HCT116 (cell line): ENCODE results near the gene CCDC195. TPM values are rescaled to one million over a fixed set of nuclear protein-coding genes. Genes with fewer than 3 reads are reported as not detected.

Source experiments
- ATAC-seq: fragments of 200-7000 bp; cut with Tn5 transposase; 2 replicates; pipeline ENCODE4 v1.9.1; 2020; ENCODE audit warnings: mild to moderate bottlenecking, moderate library complexity
- BruUV-seq: library from RNA; stranded (reverse); fragments of 400-500 nt; replicated peaks from 2 replicates; lab custom pipeline; 2021; lab: Mats Ljungman, UMichigan
- CTCF ChIA-PET: fragments of 300-600 bp; sonication (Branson Sonifier 250); formaldehyde crosslinking; loops from one replicate; lab custom pipeline; 2021; ENCODE audit warnings: antibody characterized with exemption; lab: Charles Lee
- POLR2A ChIA-PET: fragments of 300-600, 350-600 bp; sonication (Branson Sonifier 250); formaldehyde crosslinking; loops from one replicate; lab custom pipeline; 2021; ENCODE audit warnings: antibody characterized with exemption; lab: Charles Lee
- RAD21 ChIA-PET, 2 experiments: fragments of 300-600 bp; sonication (Branson Sonifier 250); formaldehyde crosslinking; loops; one replicate each; lab custom pipeline; 2023; ENCODE audit warnings: low total read pairs in 2 of 2; ENCODE audit not compliant: uncharacterized antibody in 2 of 2, unreplicated experiment in 2 of 2, low non-redundant PET in 1 of 2; lab: Charles Lee
- DNase-seq: peaks from one replicate; pipeline ENCODE4 v3.0.0-alpha.2; 2010; ENCODE audit warnings: low read depth, low spot score
- H2AFZ ChIP-seq: fragments of 200-600 bp; shearing (Covaris generic), sonication (generic); 2 replicates; pipeline ENCODE4 v1.6.1; 2017; ENCODE audit warnings: low read depth, mixed run types, mixed read lengths, antibody characterized with exemption, low read length; ENCODE audit not compliant: poor library complexity, severe bottlenecking
- H3K27ac ChIP-seq: 2 replicates; pipeline ENCODE4 v1.5.1; 2012; ENCODE audit warnings: low read depth, low read length
- H3K27me3 ChIP-seq: fragments of 200-600 bp; sonication (generic); 2 replicates; pipeline ENCODE4 v1.6.1; 2016; ENCODE audit warnings: mixed run types, low read length, mixed read lengths; ENCODE audit not compliant: insufficient read depth
- H3K36me3 ChIP-seq, 2 experiments: fragments of 200-500 bp in 1 of 2; fragments of 200-600 bp in 1 of 2; sonication (Bioruptor generic) in 1 of 2; sonication (generic) in 1 of 2; 2 replicates each; pipeline versions ENCODE4 v1.5.1 to v1.6.1; 2014 to 2016; ENCODE audit warnings: low read length in 2 of 2, inconsistent platforms in 1 of 2, mixed read lengths in 1 of 2, mixed run types in 1 of 2; ENCODE audit not compliant: insufficient read depth in 2 of 2, control insufficient read depth in 1 of 2
- H3K4me1 ChIP-seq, 2 experiments: fragments of 200-600 bp in 1 of 2; sonication (generic) in 1 of 2; 2 replicates each; pipeline versions ENCODE4 v1.5.1 to v1.6.1; 2012 to 2017; ENCODE audit warnings: low read length in 2 of 2, inconsistent platforms in 1 of 2, mild to moderate bottlenecking in 1 of 2, mixed read lengths in 1 of 2, mixed run types in 1 of 2, moderate library complexity in 1 of 2; ENCODE audit not compliant: insufficient read depth in 2 of 2, control insufficient read depth in 1 of 2
- H3K4me2 ChIP-seq: fragments of 200-600 bp; sonication (generic); 2 replicates; pipeline ENCODE4 v1.6.1; 2017; ENCODE audit warnings: mixed run types, low read length, mixed read lengths
- H3K4me3 ChIP-seq, 2 experiments: fragments of 200-600 bp in 1 of 2; sonication (generic) in 1 of 2; replicated peaks in 1 of 2; 2 replicates each; pipeline ENCODE4 v1.5.1; 2011 to 2016; ENCODE audit warnings: low read length in 2 of 2, control low read depth in 1 of 2, low read depth in 1 of 2, mild to moderate bottlenecking in 1 of 2, mixed read lengths in 1 of 2, mixed run types in 1 of 2
- H3K79me2 ChIP-seq: fragments of 200-600 bp; sonication (generic); 2 replicates; pipeline ENCODE4 v1.6.1; 2017; ENCODE audit warnings: mild to moderate bottlenecking, mixed run types, low read length, moderate library complexity, mixed read lengths; ENCODE audit not compliant: insufficient read depth
- H3K9ac ChIP-seq: fragments of 200-600 bp; sonication (generic); 2 replicates; pipeline ENCODE4 v1.6.1; 2016; ENCODE audit warnings: low read length, mixed read lengths
- H3K9me2 ChIP-seq: fragments of 200-600 bp; sonication (generic), shearing (Covaris generic); 2 replicates; pipeline ENCODE4 v1.6.1; 2017; ENCODE audit warnings: mixed run types, mild to moderate bottlenecking, moderate library complexity; ENCODE audit not compliant: insufficient read depth
- H3K9me3 ChIP-seq, 2 experiments: fragments of 200-500 bp in 1 of 2; fragments of 200-600 bp in 1 of 2; sonication (Bioruptor generic) in 1 of 2; sonication (generic) in 1 of 2; 2 replicates each; pipeline ENCODE4 v1.6.1; 2014 to 2017; ENCODE audit warnings: low read length in 2 of 2, mixed read lengths in 2 of 2, inconsistent platforms in 1 of 2, low read depth in 1 of 2, mild to moderate bottlenecking in 1 of 2, mixed run types in 1 of 2, moderate library complexity in 1 of 2; ENCODE audit not compliant: control insufficient read depth in 1 of 2, insufficient read depth in 1 of 2
- H4K20me1 ChIP-seq: fragments of 200-600 bp; sonication (generic), shearing (Covaris generic); 2 replicates; pipeline ENCODE4 v1.6.1; 2017; ENCODE audit warnings: mixed run types, mild to moderate bottlenecking, moderate library complexity; ENCODE audit not compliant: insufficient read depth
- CBX3 ChIP-seq: IDR thresholded peaks from 2 replicates; pipeline ENCODE4 v1.6.1; 2012; ENCODE audit warnings: low read depth
- ELF1 ChIP-seq: IDR thresholded peaks from 2 replicates; pipeline ENCODE4 v1.6.1; 2012; ENCODE audit warnings: low read depth, borderline replicate concordance
- FOSL1 ChIP-seq: IDR thresholded peaks from 2 replicates; pipeline ENCODE4 v1.6.1; 2012; ENCODE audit warnings: low read depth
- JUND ChIP-seq: IDR thresholded peaks from 2 replicates; pipeline ENCODE4 v1.6.1; 2012
- POLR2A ChIP-seq: IDR thresholded peaks from 2 replicates; pipeline ENCODE4 v1.7.0; 2011; ENCODE audit warnings: borderline replicate concordance; ENCODE audit not compliant: insufficient read depth, insufficient read length; ENCODE audit errors: extremely low read depth
- POLR2AphosphoS5 ChIP-seq: IDR thresholded peaks from 2 replicates; pipeline ENCODE4 v1.6.1; 2011; ENCODE audit warnings: mild to moderate bottlenecking, low read depth, low read length, moderate library complexity
- RAD21 ChIP-seq: IDR thresholded peaks from 2 replicates; pipeline ENCODE4 v1.6.1; 2012; ENCODE audit warnings: low read depth, mild to moderate bottlenecking
- SIN3A ChIP-seq: IDR thresholded peaks from 2 replicates; pipeline ENCODE4 v1.6.1; 2012; ENCODE audit warnings: low read depth
- SRF ChIP-seq: IDR thresholded peaks from 2 replicates; pipeline ENCODE4 v1.6.1; 2012; ENCODE audit warnings: low read depth
- TCF7L2 ChIP-seq: IDR thresholded peaks from 2 replicates; pipeline ENCODE4 v1.7.0; 2011; ENCODE audit warnings: borderline replicate concordance, inconsistent platforms; ENCODE audit not compliant: insufficient read depth, insufficient read length; ENCODE audit errors: extremely low read depth
- YY1 ChIP-seq: IDR thresholded peaks from 2 replicates; pipeline ENCODE4 v1.6.1; 2011; ENCODE audit warnings: low read length, low read depth, moderate library complexity, mild to moderate bottlenecking; ENCODE audit not compliant: insufficient replicate concordance; ENCODE audit errors: extremely low read depth
- ZFX ChIP-seq: fragments of 450-650 bp; IDR thresholded peaks from 2 replicates; pipeline ENCODE4 v1.6.1; 2017
- ZNF274 ChIP-seq: fragments of 200-500 bp; sonication (Bioruptor generic); IDR thresholded peaks from 2 replicates; pipeline ENCODE4 v1.6.1; 2014; ENCODE audit warnings: mild to moderate bottlenecking, low read depth, low read length, inconsistent platforms
- intact Hi-C: fragments of 100-400 bp; cut with micrococcal nuclease; formaldehyde crosslinking; loops from 2 replicates; pipeline ENCODE4 v1.10.0; 2022
- total RNA-seq: library from RNA; stranded (reverse); gene quantifications from one replicate; pipeline ENCODE4 v1.2.1, GENCODE V29; 2021; ENCODE audit not compliant: unreplicated experiment
- TF ChIP-seq, protein P1 (sequence below), 3 experiments: fragments of 200-600 bp in 1 of 3; sonication (generic) in 1 of 3; IDR thresholded peaks in 2 of 3; conservative IDR thresholded peaks in 1 of 3; 2 replicates each; pipeline ENCODE4 v1.5.1; 2012 to 2017; ENCODE audit warnings: low read depth in 2 of 3, low read length in 2 of 3, antibody characterized with exemption in 1 of 3, borderline replicate concordance in 1 of 3, control low read depth in 1 of 3, mild to moderate bottlenecking in 1 of 3, mixed read lengths in 1 of 3, mixed run types in 1 of 3, moderate library complexity in 1 of 3; ENCODE audit not compliant: insufficient read depth in 1 of 3
- TF ChIP-seq, protein P2 (sequence below): IDR thresholded peaks from 2 replicates; pipeline ENCODE4 v1.6.1; 2012; ENCODE audit warnings: low read depth
- TF ChIP-seq, protein P3 (sequence below): IDR thresholded peaks from 2 replicates; pipeline ENCODE4 v1.6.1; 2012

CCDC195 gene
- total RNA-seq, 1 experiment from 2014 or later, result not detected

- no peak for TF ChIP-seq TCF7L2
- TF ChIP-seq, protein P1, sequence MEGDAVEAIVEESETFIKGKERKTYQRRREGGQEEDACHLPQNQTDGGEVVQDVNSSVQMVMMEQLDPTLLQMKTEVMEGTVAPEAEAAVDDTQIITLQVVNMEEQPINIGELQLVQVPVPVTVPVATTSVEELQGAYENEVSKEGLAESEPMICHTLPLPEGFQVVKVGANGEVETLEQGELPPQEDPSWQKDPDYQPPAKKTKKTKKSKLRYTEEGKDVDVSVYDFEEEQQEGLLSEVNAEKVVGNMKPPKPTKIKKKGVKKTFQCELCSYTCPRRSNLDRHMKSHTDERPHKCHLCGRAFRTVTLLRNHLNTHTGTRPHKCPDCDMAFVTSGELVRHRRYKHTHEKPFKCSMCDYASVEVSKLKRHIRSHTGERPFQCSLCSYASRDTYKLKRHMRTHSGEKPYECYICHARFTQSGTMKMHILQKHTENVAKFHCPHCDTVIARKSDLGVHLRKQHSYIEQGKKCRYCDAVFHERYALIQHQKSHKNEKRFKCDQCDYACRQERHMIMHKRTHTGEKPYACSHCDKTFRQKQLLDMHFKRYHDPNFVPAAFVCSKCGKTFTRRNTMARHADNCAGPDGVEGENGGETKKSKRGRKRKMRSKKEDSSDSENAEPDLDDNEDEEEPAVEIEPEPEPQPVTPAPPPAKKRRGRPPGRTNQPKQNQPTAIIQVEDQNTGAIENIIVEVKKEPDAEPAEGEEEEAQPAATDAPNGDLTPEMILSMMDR (IDR thresholded peaks at IDR 0.05 in 2 of 3, conservative IDR thresholded peaks at IDR 0.05 in 1 of 3; ENCODE audit: borderline replicate concordance in 1 of 3, insufficient read depth in 1 of 3, low read depth in 2 of 3, low read length in 2 of 3), result no peak
Measured at GRCh38 chr2:224669449-224669848, 46.7 kb downstream of the CCDC195 start (continued).

GRCh38 chr2:224668123-224668909 lies 47.8 kb downstream of the CCDC195 start:
- H3K27ac ChIP-seq, result no peak overlapping the region
- no peak overlapping the region for H3K4me3 ChIP-seq
- H3K4me2 ChIP-seq, result no peak overlapping the region
- no peak for ATAC-seq
- no peaks in the 10 kb centered on the region for H3K4me1 ChIP-seq
- H3K27me3 ChIP-seq, result no peaks in the 10 kb centered on the region
- RAD21 ChIA-PET, result no interaction called here
- no peak for TF ChIP-seq POLR2AphosphoS5
- no peak for TF ChIP-seq TCF7L2
- no peak for TF ChIP-seq ZFX
- TF ChIP-seq RAD21, result no peak
- TF ChIP-seq ELF1, result no peak
- TF ChIP-seq CBX3, result no peak
- TF ChIP-seq SRF, result no peak
- TF ChIP-seq, protein P2, sequence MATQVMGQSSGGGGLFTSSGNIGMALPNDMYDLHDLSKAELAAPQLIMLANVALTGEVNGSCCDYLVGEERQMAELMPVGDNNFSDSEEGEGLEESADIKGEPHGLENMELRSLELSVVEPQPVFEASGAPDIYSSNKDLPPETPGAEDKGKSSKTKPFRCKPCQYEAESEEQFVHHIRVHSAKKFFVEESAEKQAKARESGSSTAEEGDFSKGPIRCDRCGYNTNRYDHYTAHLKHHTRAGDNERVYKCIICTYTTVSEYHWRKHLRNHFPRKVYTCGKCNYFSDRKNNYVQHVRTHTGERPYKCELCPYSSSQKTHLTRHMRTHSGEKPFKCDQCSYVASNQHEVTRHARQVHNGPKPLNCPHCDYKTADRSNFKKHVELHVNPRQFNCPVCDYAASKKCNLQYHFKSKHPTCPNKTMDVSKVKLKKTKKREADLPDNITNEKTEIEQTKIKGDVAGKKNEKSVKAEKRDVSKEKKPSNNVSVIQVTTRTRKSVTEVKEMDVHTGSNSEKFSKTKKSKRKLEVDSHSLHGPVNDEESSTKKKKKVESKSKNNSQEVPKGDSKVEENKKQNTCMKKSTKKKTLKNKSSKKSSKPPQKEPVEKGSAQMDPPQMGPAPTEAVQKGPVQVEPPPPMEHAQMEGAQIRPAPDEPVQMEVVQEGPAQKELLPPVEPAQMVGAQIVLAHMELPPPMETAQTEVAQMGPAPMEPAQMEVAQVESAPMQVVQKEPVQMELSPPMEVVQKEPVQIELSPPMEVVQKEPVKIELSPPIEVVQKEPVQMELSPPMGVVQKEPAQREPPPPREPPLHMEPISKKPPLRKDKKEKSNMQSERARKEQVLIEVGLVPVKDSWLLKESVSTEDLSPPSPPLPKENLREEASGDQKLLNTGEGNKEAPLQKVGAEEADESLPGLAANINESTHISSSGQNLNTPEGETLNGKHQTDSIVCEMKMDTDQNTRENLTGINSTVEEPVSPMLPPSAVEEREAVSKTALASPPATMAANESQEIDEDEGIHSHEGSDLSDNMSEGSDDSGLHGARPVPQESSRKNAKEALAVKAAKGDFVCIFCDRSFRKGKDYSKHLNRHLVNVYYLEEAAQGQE, result no peak
- no peak for TF ChIP-seq POLR2A
- TF ChIP-seq ZNF274, result no peak
- no peak for TF ChIP-seq FOSL1
- TF ChIP-seq, protein P3, sequence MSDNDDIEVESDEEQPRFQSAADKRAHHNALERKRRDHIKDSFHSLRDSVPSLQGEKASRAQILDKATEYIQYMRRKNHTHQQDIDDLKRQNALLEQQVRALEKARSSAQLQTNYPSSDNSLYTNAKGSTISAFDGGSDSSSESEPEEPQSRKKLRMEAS, result no peak
- TF ChIP-seq YY1, result no peak
- no peak for TF ChIP-seq SIN3A
- no peak for TF ChIP-seq JUND
- BruUV-seq, result no TSS peak
- no peaks in the 10 kb centered on the region for H3K36me3 ChIP-seq
- POLR2A ChIA-PET, result no interaction called here
- CTCF ChIA-PET, result no interaction called here
- DNase-seq, result no peak
- peaks cover 0 to 5% of the 10 kb centered on the region in 2 experiments; a peak in 1 of 4 replicates for H3K9me3 ChIP-seq
- no peaks in the 10 kb centered on the region for H3K9me2 ChIP-seq
- H2AFZ ChIP-seq, result no peak overlapping the region
- no peaks in the 10 kb centered on the region for H3K79me2 ChIP-seq
- intact Hi-C loops, result no loop called here
- no peak overlapping the region for H3K9ac ChIP-seq
- H4K20me1 ChIP-seq, result no peaks in the 10 kb centered on the region
